Ovary (tissue), 3 donors: ENCODE results near the gene GREB1L.

Source experiments
- CTCF ChIP-seq, 3 donors: fragments of 450-650 bp in 2 of 3; fragments of 200-600 bp in 1 of 3; IDR thresholded peaks; one replicate each; pipeline versions ENCODE4 v1.5.1 to v1.8.0; 2016 to 2022; ENCODE audit warnings: antibody characterized with exemption in 3 of 3, mild to moderate bottlenecking in 1 of 3
- EP300 ChIP-seq: sonication (generic); formaldehyde crosslinking; IDR thresholded peaks from one replicate; pipeline ENCODE4 v1.6.1; 2017; ENCODE audit warnings: antibody characterized with exemption
- donor health status: DM: no; HTN: no; CAD: no.

GRCh38 chr18:21230436-21230835 lies 11.6 kb upstream of the GREB1L start:
- no peak for TF ChIP-seq CTCF (IDR thresholded peaks at IDR 0.05)
- TF ChIP-seq EP300 = no peak
